Colon (tissue), 2 donors: ENCODE measurements around the gene BCL11A.

Experiments
- FAIRE-seq: peaks from 2 replicates; lab custom pipeline; 2012; peaks lifted over from hg19 to GRCh38; lab: Jason Lieb, UNC
- donor health status: control.
- donor health status: control.

The BCL11A gene

GRCh38 chr2:60406192-60406591 is 147.3 kb downstream of the BCL11A start:
- no peak for FAIRE-seq

- no peak for FAIRE-seq
Measured at GRCh38 chr2:60405271-60405919, 148.1 kb downstream of the BCL11A start.
